Nephron progenitor cell (in vitro differentiated cells): ENCODE data around the gene WDTC1.

Source experiments
- DNase-seq: peaks from one replicate; pipeline ENCODE4 v3.0.0; 2021
- H3K27ac Mint-ChIP-seq: 2 replicates; pipeline ENCODE4 v1.8.0; 2021; ENCODE audit warnings: mild to moderate bottlenecking, moderate library complexity, mixed read lengths
- H3K27me3 Mint-ChIP-seq: 2 replicates; pipeline ENCODE4 v1.8.0; 2021; ENCODE audit warnings: mild to moderate bottlenecking, low read depth, mixed read lengths; ENCODE audit not compliant: poor library complexity
- H3K36me3 Mint-ChIP-seq: 2 replicates; pipeline ENCODE4 v1.8.0; 2021; ENCODE audit warnings: low read depth, mixed read lengths
- H3K4me1 Mint-ChIP-seq: 2 replicates; pipeline ENCODE4 v1.8.0; 2021; ENCODE audit warnings: mixed read lengths
- H3K4me3 Mint-ChIP-seq: 2 replicates; pipeline ENCODE4 v1.8.0; 2021; ENCODE audit warnings: mild to moderate bottlenecking, moderate library complexity, mixed read lengths
- H3K9me3 Mint-ChIP-seq: 2 replicates; pipeline ENCODE4 v1.8.0; 2021; ENCODE audit warnings: mild to moderate bottlenecking, moderate library complexity, mixed read lengths
- TF ChIP-seq, protein P1 (sequence below): fragments of 200-600 bp; sonication (generic); IDR thresholded peaks from 2 replicates; pipeline ENCODE4 v1.5.0; 2021; ENCODE audit warnings: antibody characterized with exemption

WDTC1 gene

DNA sequence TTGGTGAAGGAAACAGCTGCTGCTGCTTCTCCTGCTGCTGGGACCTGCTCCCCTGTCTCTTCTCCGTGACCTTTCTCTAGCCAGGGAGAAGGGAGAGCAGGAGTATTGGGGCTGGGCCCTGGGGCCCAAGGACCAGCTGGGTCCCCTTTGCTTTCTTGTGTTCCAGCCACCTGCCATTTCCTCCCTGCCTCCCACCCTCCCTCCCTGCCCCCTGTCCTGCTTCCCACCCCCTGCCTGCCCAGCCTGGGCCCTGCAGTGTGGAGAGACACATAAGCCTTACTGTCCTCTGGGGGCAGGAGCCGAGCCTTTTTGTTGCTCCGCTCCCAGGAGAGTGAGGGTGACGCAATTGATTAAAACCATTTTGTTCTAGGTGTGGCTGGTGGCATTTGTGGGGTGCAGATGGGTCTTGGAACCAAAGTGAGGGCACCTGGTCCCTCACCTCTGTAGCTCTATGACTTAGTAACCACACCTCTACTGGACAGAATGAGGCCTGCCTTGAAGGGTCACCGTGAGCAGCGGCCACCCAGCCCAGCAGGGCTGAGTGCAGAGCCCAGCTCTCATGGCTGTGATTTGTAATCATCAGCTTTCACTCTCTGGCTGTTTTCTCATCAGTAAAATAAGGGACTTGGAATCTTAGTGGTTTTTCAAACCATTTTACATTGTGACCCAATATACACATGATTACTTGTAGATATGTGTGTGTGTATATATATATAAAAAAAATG is 73.6 kb downstream of the WDTC1 start:
- TF ChIP-seq, protein P1, sequence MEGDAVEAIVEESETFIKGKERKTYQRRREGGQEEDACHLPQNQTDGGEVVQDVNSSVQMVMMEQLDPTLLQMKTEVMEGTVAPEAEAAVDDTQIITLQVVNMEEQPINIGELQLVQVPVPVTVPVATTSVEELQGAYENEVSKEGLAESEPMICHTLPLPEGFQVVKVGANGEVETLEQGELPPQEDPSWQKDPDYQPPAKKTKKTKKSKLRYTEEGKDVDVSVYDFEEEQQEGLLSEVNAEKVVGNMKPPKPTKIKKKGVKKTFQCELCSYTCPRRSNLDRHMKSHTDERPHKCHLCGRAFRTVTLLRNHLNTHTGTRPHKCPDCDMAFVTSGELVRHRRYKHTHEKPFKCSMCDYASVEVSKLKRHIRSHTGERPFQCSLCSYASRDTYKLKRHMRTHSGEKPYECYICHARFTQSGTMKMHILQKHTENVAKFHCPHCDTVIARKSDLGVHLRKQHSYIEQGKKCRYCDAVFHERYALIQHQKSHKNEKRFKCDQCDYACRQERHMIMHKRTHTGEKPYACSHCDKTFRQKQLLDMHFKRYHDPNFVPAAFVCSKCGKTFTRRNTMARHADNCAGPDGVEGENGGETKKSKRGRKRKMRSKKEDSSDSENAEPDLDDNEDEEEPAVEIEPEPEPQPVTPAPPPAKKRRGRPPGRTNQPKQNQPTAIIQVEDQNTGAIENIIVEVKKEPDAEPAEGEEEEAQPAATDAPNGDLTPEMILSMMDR = no peak
- Mint-ChIP-seq H3K27me3 (peaks cover 17% of the 10 kb centered on the region), H3K4me1 (peaks cover 34% of the 10 kb centered on the region), H3K4me3 (no peak overlapping the region), H3K36me3 (peaks cover 4% of the 10 kb centered on the region), H3K9me3 (no peaks in the 10 kb centered on the region), H3K27ac (peak overlapping the region; percentile 69)
- DNase-seq = no peak

DNA sequence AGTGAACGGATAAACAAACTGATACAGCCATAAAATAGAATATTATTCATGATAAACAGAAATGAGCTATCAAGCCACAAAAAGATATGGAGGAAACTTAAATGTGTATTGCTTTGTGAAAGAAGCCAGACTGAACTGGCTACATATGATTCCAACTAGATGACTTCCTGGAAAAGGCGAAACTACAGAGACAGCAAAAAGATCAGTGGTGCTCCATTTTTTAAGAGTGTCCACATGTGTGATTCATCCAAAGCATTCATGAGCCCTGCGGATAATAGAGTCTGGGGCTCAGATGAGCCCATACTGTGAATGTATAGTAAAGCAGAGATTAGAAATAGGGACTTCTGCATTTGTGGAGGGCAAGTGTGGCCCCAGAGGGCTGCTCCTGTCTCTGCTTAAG is 79.7 kb downstream of the WDTC1 start:
- Mint-ChIP-seq H3K4me1 (peaks cover 22% of the 10 kb centered on the region), H3K27me3 (peaks cover 34% of the 10 kb centered on the region), H3K36me3 (no peaks in the 10 kb centered on the region), H3K9me3 (no peaks in the 10 kb centered on the region), H3K27ac (no peak overlapping the region), H3K4me3 (no peak overlapping the region)
- TF ChIP-seq, protein P1 = no peak
- no peak for DNase-seq

DNA sequence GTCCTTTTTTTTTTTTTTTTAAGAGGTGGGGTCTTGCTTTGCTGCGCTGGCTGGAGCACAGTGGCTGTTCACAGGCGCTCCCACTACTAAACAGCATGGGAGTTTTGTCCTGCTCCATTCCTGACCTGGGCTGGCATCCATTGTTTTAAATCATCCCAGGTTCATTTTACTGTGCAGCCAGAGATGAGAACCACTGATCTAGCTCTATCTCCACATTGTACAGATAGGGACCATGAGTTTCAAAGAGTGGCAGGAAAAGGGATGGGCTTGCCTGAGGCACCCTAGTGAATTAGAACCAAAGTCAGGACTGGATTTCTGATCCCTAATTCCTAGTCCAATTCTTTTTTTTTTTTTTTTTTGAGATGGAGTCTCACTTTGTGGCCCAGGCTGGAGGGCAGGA is 80.3 kb downstream of the WDTC1 start:
- Mint-ChIP-seq H3K27me3 (peaks cover 36% of the 10 kb centered on the region), H3K36me3 (no peaks in the 10 kb centered on the region), H3K4me1 (peaks cover 22% of the 10 kb centered on the region), H3K9me3 (no peaks in the 10 kb centered on the region), H3K27ac (no peak overlapping the region), H3K4me3 (no peak overlapping the region)
- DNase-seq = no peak
- TF ChIP-seq, protein P1 = no peak

DNA sequence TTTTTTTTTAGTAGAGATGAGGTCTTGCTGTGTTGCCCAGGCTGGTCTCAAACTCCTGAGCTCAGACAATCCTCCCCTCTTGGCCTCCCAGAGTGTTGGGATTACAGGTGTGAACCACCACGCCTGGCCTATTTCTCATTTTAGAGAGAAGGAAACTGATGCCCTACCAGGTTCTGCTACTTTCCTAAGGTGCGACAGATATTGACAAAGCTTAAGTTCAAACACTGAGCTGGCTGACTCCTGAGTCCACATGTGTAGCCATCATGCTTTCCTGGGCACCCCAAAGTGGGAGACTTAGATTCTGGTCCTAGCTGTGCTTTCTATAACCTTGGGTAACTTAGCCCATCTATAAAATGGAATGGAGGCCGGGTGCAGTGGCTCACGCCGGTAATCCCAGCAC is 82.4 kb downstream of the WDTC1 start:
- H3K4me1 Mint-ChIP-seq = peaks cover 25% of the 10 kb centered on the region
- no peak overlapping the region for H3K27ac Mint-ChIP-seq
- no peak overlapping the region for H3K4me3 Mint-ChIP-seq
- H3K36me3 Mint-ChIP-seq = no peaks in the 10 kb centered on the region
- TF ChIP-seq, protein P1 = no peak
- peaks cover 30% of the 10 kb centered on the region for H3K27me3 Mint-ChIP-seq
- no peak for DNase-seq
- H3K9me3 Mint-ChIP-seq = no peaks in the 10 kb centered on the region

DNA sequence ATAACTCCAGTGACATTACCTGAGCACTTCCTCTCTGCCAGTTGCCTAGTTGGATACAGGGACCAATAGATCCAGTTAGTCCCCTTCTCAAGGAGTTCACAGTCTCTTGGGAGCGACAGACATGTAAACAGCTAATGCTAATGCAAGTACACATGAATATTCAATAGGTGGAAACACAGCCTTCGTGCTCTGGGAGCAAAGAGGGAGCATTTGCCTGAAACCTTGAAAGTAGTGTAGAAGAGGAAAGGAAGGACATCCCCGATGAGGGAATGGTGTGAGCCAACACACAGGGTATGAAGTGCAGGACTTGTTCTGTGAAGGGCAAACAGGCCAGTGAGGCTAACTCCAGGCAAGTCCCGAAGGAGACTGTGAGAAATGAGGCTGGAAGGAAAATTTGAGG is 83.7 kb downstream of the WDTC1 start:
- Mint-ChIP-seq H3K4me3 (no peak overlapping the region), H3K27ac (peak overlapping the region; percentile 6), H3K36me3 (no peaks in the 10 kb centered on the region), H3K9me3 (no peaks in the 10 kb centered on the region), H3K27me3 (peaks cover 23% of the 10 kb centered on the region), H3K4me1 (peaks cover 34% of the 10 kb centered on the region)
- TF ChIP-seq, protein P1 = no peak
- DNase-seq = no peak

DNA sequence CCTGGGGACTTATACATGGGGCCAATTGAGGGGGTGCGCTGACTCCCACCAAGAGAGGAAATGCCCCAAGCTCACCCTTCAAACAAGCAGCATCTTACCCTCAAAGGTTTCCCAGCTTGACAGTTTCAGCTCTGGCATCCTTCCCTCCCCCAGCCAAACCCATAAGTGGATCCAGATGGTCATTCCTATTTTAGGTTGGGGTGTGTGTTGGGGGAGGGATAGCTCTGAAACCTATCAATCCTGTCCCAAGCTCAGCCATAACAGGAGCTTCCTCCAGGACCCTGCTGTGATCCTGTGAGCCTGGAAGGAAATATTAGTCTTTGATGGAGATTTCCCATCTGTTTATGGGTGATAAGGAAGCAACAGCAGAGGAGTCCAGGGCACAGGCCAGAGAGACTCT is 84.2 kb downstream of the WDTC1 start:
- H3K36me3 Mint-ChIP-seq = no peaks in the 10 kb centered on the region
- TF ChIP-seq, protein P1 = no peak
- H3K27me3 Mint-ChIP-seq = peaks cover 21% of the 10 kb centered on the region
- no peak overlapping the region for H3K4me3 Mint-ChIP-seq
- H3K27ac Mint-ChIP-seq = no peak overlapping the region
- no peak for DNase-seq
- H3K9me3 Mint-ChIP-seq = no peaks in the 10 kb centered on the region
- H3K4me1 Mint-ChIP-seq = peaks cover 38% of the 10 kb centered on the region
